Gastrocnemius medialis (tissue), 4 donors: ENCODE measurements around the gene USH1C. TPM values are rescaled to one million over a fixed set of nuclear protein-coding genes. Genes with fewer than 3 reads are reported as not detected.

Experiments
- ATAC-seq, 2 donors: fragments of 150-250 bp; one replicate each; pipeline ENCODE4 v1.9.1; 2016
- DNase-seq, 2 donors: peaks; one replicate each; pipeline ENCODE4 v3.0.0-alpha.2; 2019
- H3K27ac ChIP-seq, 4 donors: fragments of 200-600 bp; sonication (generic); 1 replicate in 1 of 4; 2 replicates in 3 of 4; pipeline ENCODE4 v1.5.1; 2016 to 2018; ENCODE audit warnings: mild to moderate bottlenecking in 2 of 4, moderate library complexity in 1 of 4
- H3K27me3 ChIP-seq, 3 donors: fragments of 200-600 bp; sonication (generic) in 2 of 3; 1 replicate in 1 of 3; 2 replicates in 2 of 3; pipeline versions ENCODE4 v1.5.1 to v1.6.0; 2016 to 2019; ENCODE audit warnings: mild to moderate bottlenecking in 1 of 3, moderate library complexity in 1 of 3
- H3K36me3 ChIP-seq, 2 donors: fragments of 200-600 bp; sonication (generic) in 1 of 2; one replicate each; pipeline ENCODE4 v1.5.1; 2017 to 2018
- H3K4me1 ChIP-seq, 2 donors: fragments of 200-600 bp; sonication (generic) in 1 of 2; one replicate each; pipeline ENCODE4 v1.5.1; 2016 to 2017; ENCODE audit warnings: mild to moderate bottlenecking in 2 of 2
- H3K4me3 ChIP-seq, 4 donors: fragments of 200-600 bp; sonication (generic) in 3 of 4; 1 replicate in 1 of 4; 2 replicates in 3 of 4; pipeline ENCODE4 v1.5.1; 2016 to 2019; ENCODE audit warnings: mild to moderate bottlenecking in 2 of 4
- H3K9me3 ChIP-seq, 3 donors: fragments of 200-600 bp; sonication (generic) in 2 of 3; 1 replicate in 1 of 3; 2 replicates in 2 of 3; pipeline ENCODE4 v1.5.1; 2016 to 2019
- POLR2A ChIP-seq, 2 donors: fragments of 450-650 bp; IDR thresholded peaks; one replicate each; pipeline ENCODE4 v1.6.1; 2017; ENCODE audit warnings: antibody characterized with exemption in 2 of 2, mild to moderate bottlenecking in 2 of 2, moderate library complexity in 2 of 2
- in situ Hi-C, 4 donors: fragments of 200-750 bp; cut with MboI; loops; one replicate each; pipeline versions ENCODE4 v1.15.0 to v1.8.0; 2017; ENCODE audit warnings: low sequenced_read_pairs in 4 of 4
- intact Hi-C: fragments of 100-400 bp; cut with DNase I; formaldehyde crosslinking; loops from one replicate; pipeline ENCODE4 v1.15.1; 2023; ENCODE audit warnings: low total_unique reads
- total RNA-seq, 4 donors: library from RNA; depleted of rRNA; stranded (reverse); fragments of >200 nt; gene quantifications; one replicate each; pipeline versions ENCODE4 v1.1.0 to v1.2.3, GENCODE V29; 2016
- TF ChIP-seq, protein P1 (sequence below), 5 experiments: fragments of 450-650 bp in 3 of 5; fragments of 200-600 bp in 2 of 5; sonication (generic) in 2 of 5; IDR thresholded peaks in 4 of 5; conservative IDR thresholded peaks in 1 of 5; 1 replicate in 4 of 5; 2 replicates in 1 of 5; pipeline ENCODE4 v1.5.1; 2016 to 2019; ENCODE audit warnings: antibody characterized with exemption in 5 of 5, mild to moderate bottlenecking in 3 of 5, moderate library complexity in 3 of 5

USH1C gene
- total RNA-seq, 4 donors from 2014 or later, result 0.78 TPM; not detected in 3

DNA sequence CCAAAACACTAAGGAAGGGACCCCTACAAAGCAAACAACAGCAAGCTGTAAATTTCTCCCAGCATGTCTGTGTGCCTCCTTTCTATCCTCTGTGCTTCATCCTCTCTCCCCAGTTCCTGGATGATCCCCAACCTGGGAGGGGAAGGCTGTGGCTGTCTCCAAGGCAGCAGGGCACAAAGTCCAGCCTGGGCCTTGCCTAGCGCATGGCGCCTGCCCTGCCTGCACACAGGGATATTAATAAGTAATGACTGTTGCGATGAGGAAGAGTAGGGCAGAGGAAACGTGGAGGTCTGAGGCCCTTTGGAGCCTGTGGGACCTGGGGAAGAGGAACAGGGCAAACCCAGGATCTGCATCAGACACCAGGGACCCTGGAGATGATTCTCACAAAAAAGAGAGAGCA lies 2.0 kb downstream of the USH1C start:
- DNase-seq, result no peak
- no peak for ATAC-seq
- Histone ChIP-seq H3K9me3 (no peaks in the 10 kb centered on the region), H3K27me3 (peaks cover 0 to 5% (median 3%) of the 10 kb centered on the region in 3 donors), H3K27ac (no peak overlapping the region), H3K4me1 (no peaks in the 10 kb centered on the region), H3K36me3 (no peaks in the 10 kb centered on the region), H3K4me3 (no peak overlapping the region)
- in situ Hi-C loops, result no loop called here
- TF ChIP-seq, protein P1, sequence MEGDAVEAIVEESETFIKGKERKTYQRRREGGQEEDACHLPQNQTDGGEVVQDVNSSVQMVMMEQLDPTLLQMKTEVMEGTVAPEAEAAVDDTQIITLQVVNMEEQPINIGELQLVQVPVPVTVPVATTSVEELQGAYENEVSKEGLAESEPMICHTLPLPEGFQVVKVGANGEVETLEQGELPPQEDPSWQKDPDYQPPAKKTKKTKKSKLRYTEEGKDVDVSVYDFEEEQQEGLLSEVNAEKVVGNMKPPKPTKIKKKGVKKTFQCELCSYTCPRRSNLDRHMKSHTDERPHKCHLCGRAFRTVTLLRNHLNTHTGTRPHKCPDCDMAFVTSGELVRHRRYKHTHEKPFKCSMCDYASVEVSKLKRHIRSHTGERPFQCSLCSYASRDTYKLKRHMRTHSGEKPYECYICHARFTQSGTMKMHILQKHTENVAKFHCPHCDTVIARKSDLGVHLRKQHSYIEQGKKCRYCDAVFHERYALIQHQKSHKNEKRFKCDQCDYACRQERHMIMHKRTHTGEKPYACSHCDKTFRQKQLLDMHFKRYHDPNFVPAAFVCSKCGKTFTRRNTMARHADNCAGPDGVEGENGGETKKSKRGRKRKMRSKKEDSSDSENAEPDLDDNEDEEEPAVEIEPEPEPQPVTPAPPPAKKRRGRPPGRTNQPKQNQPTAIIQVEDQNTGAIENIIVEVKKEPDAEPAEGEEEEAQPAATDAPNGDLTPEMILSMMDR (IDR thresholded peaks at IDR 0.05 in 4 of 5, conservative IDR thresholded peaks at IDR 0.05 in 1 of 5), result no peak
- no peak for TF ChIP-seq POLR2A (IDR thresholded peaks at IDR 0.05)
- intact Hi-C loops, result no loop called here

DNA sequence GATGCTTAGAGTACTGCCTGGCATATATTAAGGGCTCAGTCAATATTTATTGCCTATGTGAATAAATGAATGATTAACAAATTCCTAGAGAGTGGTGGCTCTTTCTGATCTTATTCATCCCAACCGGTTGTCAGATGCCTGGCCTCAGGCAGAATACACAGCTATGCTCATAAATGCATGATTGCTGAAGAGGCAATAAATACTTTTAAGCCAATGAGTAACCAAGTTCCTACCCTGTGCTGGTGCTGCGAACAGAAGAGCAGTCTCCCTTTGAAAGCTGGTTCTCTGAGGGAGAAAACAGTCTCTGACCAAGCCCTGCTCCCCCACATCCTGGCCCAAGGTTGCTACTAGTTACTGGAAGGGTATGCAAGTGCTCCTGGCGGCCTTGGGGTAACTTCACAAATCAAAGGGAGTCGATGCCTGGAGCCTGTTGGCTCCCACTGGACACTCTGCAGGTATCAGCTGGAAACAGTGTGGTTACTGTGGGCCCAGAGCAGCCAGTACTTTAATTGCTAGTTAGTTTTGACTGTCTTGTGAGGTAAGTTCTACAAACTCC lies 2.8 kb downstream of the USH1C start:
- ATAC-seq, result no peak
- intact Hi-C loops (no loop called here), in situ Hi-C loops (no loop called here)
- DNase-seq, result no peak
- TF ChIP-seq POLR2A (IDR thresholded peaks at IDR 0.05), result no peak
- TF ChIP-seq, protein P1 (IDR thresholded peaks at IDR 0.05 in 4 of 5, conservative IDR thresholded peaks at IDR 0.05 in 1 of 5), result no peak
- Histone ChIP-seq H3K27me3 (no peaks in the 10 kb centered on the region), H3K36me3 (no peaks in the 10 kb centered on the region), H3K4me1 (no peaks in the 10 kb centered on the region), H3K4me3 (no peak overlapping the region), H3K27ac (no peak overlapping the region), H3K9me3 (no peaks in the 10 kb centered on the region)

DNA sequence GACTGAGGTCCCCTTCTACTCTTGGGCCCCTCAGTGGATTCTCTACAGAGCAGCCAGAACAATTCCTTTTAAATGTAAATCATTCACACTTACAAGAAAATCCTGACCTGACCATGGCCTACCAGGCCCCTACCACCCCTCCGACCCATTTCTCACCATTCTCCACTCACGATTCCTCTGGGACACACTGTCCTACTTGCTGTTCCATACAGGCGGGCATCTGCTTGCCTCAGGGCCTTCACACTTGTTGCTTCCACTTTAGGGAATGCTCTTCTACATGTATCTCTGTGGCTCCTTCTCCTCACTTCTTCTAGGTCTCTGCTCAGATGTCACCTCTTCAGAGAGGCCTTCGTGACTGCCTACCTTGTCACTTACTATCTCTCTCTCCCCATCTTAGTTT lies 3.4 kb downstream of the USH1C start:
- H3K27ac ChIP-seq, result no peak overlapping the region
- no peaks in the 10 kb centered on the region for H3K36me3 ChIP-seq
- H3K4me1 ChIP-seq, result no peaks in the 10 kb centered on the region
- no peaks in the 10 kb centered on the region for H3K27me3 ChIP-seq
- in situ Hi-C loops (no loop called here), intact Hi-C loops (no loop called here)
- H3K9me3 ChIP-seq, result no peaks in the 10 kb centered on the region
- ATAC-seq (no peak), DNase-seq (no peak)
- TF ChIP-seq, protein P1 (IDR thresholded peaks at IDR 0.05 in 4 of 5, conservative IDR thresholded peaks at IDR 0.05 in 1 of 5), result no peak
- no peak for TF ChIP-seq POLR2A (IDR thresholded peaks at IDR 0.05)
- no peak overlapping the region for H3K4me3 ChIP-seq

DNA sequence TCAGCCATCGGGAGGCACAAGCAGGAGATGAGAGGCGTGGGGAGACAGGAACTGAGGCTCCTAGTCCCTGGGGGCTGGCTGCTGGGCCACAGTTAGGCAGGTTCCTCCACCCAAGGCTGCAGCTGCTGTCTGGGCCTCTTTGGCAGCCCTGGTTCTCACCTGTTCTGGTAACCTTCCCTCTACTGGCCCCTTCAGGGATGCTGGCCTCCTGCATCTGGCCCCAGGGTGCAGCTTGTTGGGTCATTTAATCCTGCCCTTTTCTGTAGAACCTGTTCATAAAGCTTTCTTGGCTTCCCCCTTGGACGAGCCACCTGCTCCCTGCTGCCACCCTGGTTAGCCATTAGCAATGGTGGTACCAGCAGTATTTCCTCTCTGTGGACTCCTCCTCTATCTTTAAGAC lies 5.5 kb downstream of the USH1C start:
- no peak overlapping the region for H3K4me3 ChIP-seq
- H3K27ac ChIP-seq, result no peak overlapping the region
- in situ Hi-C loops, result no loop called here
- no peaks in the 10 kb centered on the region for H3K27me3 ChIP-seq
- DNase-seq, result no peak
- intact Hi-C loops, result no loop called here
- H3K9me3 ChIP-seq, result no peaks in the 10 kb centered on the region
- no peaks in the 10 kb centered on the region for H3K4me1 ChIP-seq
- ATAC-seq, result no peak
- TF ChIP-seq, protein P1 (IDR thresholded peaks at IDR 0.05 in 4 of 5, conservative IDR thresholded peaks at IDR 0.05 in 1 of 5), result no peak
- no peak for TF ChIP-seq POLR2A (IDR thresholded peaks at IDR 0.05)
- H3K36me3 ChIP-seq, result no peaks in the 10 kb centered on the region

DNA sequence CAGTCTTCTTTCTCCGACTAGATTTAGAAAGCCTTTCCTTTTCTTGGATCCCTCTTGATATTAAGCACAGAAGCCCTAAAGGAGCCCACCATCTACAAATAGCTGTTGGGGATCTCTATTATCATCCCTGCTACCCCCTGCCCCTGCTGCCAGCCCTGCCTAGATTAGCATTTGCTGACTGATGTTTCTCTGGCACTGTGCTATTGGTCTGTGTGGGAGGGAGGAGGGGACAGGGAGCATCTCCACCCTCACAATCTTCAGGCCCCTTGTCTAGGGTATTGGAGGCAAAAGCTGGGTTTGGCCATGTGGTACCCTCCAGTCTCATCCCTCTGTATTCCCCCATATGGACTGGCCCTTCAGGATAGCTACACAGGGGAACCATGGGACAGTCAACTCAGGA lies 6.2 kb downstream of the USH1C start:
- Histone ChIP-seq H3K4me1 (no peaks in the 10 kb centered on the region), H3K27ac (no peak overlapping the region), H3K36me3 (no peaks in the 10 kb centered on the region), H3K27me3 (no peaks in the 10 kb centered on the region), H3K4me3 (no peak overlapping the region), H3K9me3 (no peaks in the 10 kb centered on the region)
- in situ Hi-C loops (no loop called here), intact Hi-C loops (no loop called here)
- ATAC-seq, result no peak
- no peak for DNase-seq
- TF ChIP-seq, protein P1 (IDR thresholded peaks at IDR 0.05 in 4 of 5, conservative IDR thresholded peaks at IDR 0.05 in 1 of 5), result no peak
- no peak for TF ChIP-seq POLR2A (IDR thresholded peaks at IDR 0.05)
